AG04449 (cell line): ENCODE results near the gene AMER1.

Source experiments
- CTCF ChIA-PET: fragments of 350-600 bp; formaldehyde crosslinking; extraction: SDS; loops from one replicate; lab custom pipeline; 2021; ENCODE audit warnings: antibody characterized with exemption; lab: Yijun Ruan, JAX
- POLR2A ChIA-PET: fragments of 400-600, 350-600 bp; formaldehyde crosslinking; extraction: SDS; loops from one replicate; lab custom pipeline; 2020; ENCODE audit warnings: antibody characterized with exemption, inconsistent platforms; lab: Yijun Ruan, JAX
- DNase-seq: peaks from one replicate; pipeline ENCODE4 v3.0.0-alpha.2; 2010; ENCODE audit warnings: low read depth, low spot score
- H3K4me3 ChIP-seq: 2 replicates; pipeline ENCODE4 v1.5.1; 2011; ENCODE audit warnings: low read depth, mild to moderate bottlenecking, control low read depth, low read length
- TF ChIP-seq, protein P1 (sequence below): IDR thresholded peaks from one replicate; pipeline ENCODE4 v1.5.1; 2011; ENCODE audit warnings: mild to moderate bottlenecking, moderate library complexity, low read length, control low read depth, inconsistent platforms; ENCODE audit not compliant: insufficient read depth; ENCODE audit errors: missing control alignments

The AMER1 gene

DNA sequence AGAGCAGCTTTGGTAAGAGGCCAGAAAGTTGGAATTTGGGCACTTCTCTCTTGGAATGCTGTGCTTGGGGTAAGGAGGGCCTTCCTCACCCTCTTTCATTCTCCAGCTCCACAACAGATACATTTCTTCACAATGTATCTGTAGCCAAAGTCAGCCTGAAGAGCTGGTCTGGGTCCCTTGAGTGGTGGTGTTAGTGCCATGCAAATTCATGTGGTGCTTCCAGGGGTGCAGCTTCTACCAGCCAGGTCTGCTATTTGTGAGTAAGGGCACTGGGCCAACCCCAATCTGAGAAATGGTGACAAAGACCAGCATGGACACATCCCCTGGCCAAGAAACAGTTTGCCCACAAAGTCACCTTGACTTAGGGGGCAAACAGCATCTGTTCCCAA, 17.8 kb downstream of the AMER1 start:
- ChIA-PET POLR2A (no interaction called here), CTCF (no interaction called here)
- no peak overlapping the region for H3K4me3 ChIP-seq
- no peak for DNase-seq
- TF ChIP-seq, protein P1, sequence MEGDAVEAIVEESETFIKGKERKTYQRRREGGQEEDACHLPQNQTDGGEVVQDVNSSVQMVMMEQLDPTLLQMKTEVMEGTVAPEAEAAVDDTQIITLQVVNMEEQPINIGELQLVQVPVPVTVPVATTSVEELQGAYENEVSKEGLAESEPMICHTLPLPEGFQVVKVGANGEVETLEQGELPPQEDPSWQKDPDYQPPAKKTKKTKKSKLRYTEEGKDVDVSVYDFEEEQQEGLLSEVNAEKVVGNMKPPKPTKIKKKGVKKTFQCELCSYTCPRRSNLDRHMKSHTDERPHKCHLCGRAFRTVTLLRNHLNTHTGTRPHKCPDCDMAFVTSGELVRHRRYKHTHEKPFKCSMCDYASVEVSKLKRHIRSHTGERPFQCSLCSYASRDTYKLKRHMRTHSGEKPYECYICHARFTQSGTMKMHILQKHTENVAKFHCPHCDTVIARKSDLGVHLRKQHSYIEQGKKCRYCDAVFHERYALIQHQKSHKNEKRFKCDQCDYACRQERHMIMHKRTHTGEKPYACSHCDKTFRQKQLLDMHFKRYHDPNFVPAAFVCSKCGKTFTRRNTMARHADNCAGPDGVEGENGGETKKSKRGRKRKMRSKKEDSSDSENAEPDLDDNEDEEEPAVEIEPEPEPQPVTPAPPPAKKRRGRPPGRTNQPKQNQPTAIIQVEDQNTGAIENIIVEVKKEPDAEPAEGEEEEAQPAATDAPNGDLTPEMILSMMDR: no peak

DNA sequence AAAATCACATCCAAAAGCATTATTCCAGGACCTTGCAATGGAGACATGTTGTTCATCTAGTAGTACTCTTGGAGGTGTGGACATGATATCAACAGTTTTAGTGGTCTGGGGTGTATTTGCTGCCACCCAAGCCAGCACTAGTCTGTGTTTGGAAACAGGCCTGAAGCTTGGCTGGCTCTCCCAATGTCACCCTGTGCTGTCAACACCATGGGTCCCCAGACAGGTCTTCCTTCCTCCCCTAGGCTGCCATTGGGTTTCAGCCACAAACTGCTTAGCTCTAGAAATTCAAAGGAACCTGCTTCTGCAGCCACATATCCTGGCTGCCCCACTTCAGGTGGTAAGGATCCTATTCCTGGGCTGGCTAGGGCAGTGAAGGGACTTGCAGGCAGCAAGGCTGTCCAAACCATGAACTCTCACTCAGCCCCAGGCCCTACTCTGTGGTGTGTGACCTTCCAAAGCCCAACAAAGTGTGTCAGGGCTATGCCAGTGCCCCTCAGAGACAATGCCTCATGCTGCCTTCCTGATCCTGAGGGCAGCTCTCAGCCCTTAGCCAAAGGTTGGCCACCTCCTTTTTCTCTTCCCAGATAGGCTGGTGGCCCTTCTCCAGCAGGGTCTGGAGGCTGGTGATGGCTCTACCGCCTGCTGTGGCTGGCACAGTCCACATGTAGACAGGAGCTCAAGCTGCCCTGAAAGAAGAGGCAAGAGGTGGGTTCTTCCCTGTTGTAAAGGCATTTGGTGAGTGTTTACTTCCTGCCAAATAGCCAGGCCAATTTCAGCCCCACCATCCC, 18.3 kb downstream of the AMER1 start:
- ChIA-PET POLR2A (no interaction called here), CTCF (no interaction called here)
- no peak for DNase-seq
- no peak overlapping the region for H3K4me3 ChIP-seq
- TF ChIP-seq, protein P1: no peak

DNA sequence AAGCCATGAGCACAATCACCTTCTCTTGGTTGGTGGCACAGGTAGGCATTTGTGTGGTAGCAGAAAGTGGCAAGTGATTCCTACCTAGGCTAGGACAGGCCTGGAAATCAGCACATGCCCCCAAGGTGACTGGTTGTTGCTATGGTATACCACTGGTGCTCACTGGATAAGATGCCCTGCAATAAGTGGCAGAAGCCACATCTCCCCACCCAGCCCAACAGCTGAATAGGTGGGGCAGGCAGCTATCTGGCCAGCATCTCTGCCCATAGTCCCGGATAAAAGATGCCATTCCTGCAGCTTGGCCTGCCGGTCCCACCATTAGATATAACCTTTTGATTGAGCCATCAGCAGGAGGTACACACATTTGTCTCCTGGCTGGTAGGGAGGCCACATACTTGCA, 21.1 kb downstream of the AMER1 start:
- POLR2A ChIA-PET: no interaction called here
- no peak overlapping the region for H3K4me3 ChIP-seq
- CTCF ChIA-PET: no interaction called here
- TF ChIP-seq, protein P1: no peak
- no peak for DNase-seq

DNA sequence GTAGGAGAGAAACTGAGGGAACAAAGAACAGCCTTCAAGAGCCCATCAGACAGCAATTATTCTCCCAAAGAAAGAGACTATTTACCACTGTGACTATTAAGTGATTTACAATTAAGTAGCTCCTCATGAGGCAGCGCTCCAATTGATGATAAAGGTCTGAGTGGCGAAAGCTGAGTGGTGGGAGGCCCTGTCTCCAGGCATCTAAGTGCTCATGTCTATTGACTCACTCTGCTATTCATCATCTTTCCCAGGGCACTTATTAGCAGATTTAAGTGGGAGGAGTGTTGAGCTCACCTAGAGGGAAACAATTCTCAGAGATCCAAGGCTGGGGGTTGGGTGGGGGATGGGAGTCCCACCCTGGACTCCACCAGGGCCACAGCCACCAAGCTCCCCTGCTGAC, 23.3 kb downstream of the AMER1 start:
- no peak overlapping the region for H3K4me3 ChIP-seq
- no peak for DNase-seq
- ChIA-PET CTCF (no interaction called here), POLR2A (no interaction called here)
- TF ChIP-seq, protein P1: no peak

DNA sequence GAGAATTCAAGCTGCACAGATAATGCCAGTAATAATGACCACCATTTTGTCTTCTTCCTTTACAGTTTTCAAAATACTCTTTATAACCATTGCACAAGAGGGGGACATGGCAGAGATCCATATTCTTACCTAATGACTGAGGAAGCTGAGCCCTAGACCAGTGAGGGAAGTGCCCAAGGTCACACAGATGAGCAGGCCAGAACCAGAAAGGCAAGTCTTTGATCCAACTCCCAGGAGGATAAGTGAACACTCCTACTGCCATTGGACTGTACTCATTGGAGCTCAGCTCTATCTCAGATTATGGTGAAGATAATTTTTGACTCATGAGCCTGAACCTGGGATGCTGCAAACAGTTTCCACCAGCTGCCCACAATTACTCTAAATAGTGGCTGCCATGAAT, 28.6 kb downstream of the AMER1 start:
- POLR2A ChIA-PET: no interaction called here
- TF ChIP-seq, protein P1: no peak
- CTCF ChIA-PET: no interaction called here
- no peak for DNase-seq
- no peak overlapping the region for H3K4me3 ChIP-seq

DNA sequence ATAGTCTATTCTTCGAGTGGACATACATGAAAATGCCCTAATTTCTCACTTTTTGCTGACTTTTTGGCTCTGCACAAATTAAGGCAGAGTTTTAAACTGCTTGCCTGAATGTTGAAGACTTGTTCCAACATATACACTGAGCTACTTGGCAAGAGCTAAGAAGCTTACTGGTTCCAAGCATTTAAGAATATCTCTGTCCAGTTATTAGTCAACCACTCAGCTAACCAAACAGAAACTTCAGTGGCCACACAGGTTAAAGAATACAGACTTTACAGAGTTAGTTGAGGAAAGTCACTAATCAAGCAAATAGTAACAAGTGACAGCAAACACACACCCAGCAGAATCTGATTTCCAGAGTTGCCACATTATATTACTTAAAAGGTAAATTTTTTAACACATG, 35.5 kb downstream of the AMER1 start:
- CTCF ChIA-PET: no interaction called here
- DNase-seq: no peak
- POLR2A ChIA-PET: no interaction called here
- TF ChIP-seq, protein P1: no peak
- no peak overlapping the region for H3K4me3 ChIP-seq
